ENCODE results near the gene EFCAB8. TPM values are rescaled to one million over a fixed set of nuclear protein-coding genes. Genes with fewer than 3 reads are reported as not detected.

The EFCAB8 gene
- total RNA-seq, 1 experiment from 2014 or later = 0.09 TPM

GRCh38 chr20:32991383-32991782 lies 132.7 kb downstream of the EFCAB8 start:
- H3K9ac ChIP-seq (ENCODE audit: extremely low read depth, insufficient read length, low read length) = no peak overlapping the region
- no CpG with 5 or more reads among the region's 3 CpGs for WGBS (ENCODE audit: extremely low coverage, insufficient read length, low lambda C conversion rate)
- no peak overlapping the region for H2BK15ac ChIP-seq (ENCODE audit: low read depth, low read length)
- H3K4ac ChIP-seq (ENCODE audit: low read depth, low read length) = no peak overlapping the region
- H3K4me1 Mint-ChIP-seq = no peaks in the 10 kb centered on the region
- H3T11ph ChIP-seq (ENCODE audit: low read length) = no peak overlapping the region
- no peaks in the 10 kb centered on the region for H4K20me1 ChIP-seq (ENCODE audit: control insufficient read depth, insufficient read depth, insufficient read length)
- H3K23me2 ChIP-seq (ENCODE audit: insufficient read length, low read depth, low read length, poor library complexity, severe bottlenecking) = no peaks in the 10 kb centered on the region
- no peak overlapping the region for H4K5ac ChIP-seq (ENCODE audit: insufficient read length, low read depth, low read length)
- no peaks in the 10 kb centered on the region for H3K79me1 ChIP-seq (ENCODE audit: insufficient read depth, low read depth, low read length, poor library complexity, severe bottlenecking)
- H3K56ac ChIP-seq (ENCODE audit: insufficient read length, low read depth, low read length) = no peak overlapping the region
- no peaks in the 10 kb centered on the region for H3K9me3 Mint-ChIP-seq
- no peak overlapping the region for H2BK5ac ChIP-seq (ENCODE audit: insufficient read length, low read length)
- no peak overlapping the region for H2AFZ ChIP-seq (ENCODE audit: low read length)
- no peak overlapping the region for H2BK12ac ChIP-seq (ENCODE audit: insufficient read length, low read depth, low read length)
- TF ChIP-seq, protein P1, sequence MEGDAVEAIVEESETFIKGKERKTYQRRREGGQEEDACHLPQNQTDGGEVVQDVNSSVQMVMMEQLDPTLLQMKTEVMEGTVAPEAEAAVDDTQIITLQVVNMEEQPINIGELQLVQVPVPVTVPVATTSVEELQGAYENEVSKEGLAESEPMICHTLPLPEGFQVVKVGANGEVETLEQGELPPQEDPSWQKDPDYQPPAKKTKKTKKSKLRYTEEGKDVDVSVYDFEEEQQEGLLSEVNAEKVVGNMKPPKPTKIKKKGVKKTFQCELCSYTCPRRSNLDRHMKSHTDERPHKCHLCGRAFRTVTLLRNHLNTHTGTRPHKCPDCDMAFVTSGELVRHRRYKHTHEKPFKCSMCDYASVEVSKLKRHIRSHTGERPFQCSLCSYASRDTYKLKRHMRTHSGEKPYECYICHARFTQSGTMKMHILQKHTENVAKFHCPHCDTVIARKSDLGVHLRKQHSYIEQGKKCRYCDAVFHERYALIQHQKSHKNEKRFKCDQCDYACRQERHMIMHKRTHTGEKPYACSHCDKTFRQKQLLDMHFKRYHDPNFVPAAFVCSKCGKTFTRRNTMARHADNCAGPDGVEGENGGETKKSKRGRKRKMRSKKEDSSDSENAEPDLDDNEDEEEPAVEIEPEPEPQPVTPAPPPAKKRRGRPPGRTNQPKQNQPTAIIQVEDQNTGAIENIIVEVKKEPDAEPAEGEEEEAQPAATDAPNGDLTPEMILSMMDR (conservative IDR thresholded peaks at IDR 0.05) = no peak
- H2BK120ac ChIP-seq (ENCODE audit: low read depth, low read length, poor library complexity, severe bottlenecking) = no peak overlapping the region
- peaks cover 2% of the 10 kb centered on the region for H3K27me3 Mint-ChIP-seq (ENCODE audit: low read depth)
- no peak overlapping the region for H3K4me3 Mint-ChIP-seq
- DNase-seq = no peak
- H3K9me3 ChIP-seq (ENCODE audit: control insufficient read depth, low read depth, low read length) = no peaks in the 10 kb centered on the region
- H3K36me3 Mint-ChIP-seq (ENCODE audit: insufficient read depth in 1 of 3, low read depth in 3 of 3) = no peaks in the 10 kb centered on the region
- H3K23ac ChIP-seq (ENCODE audit: insufficient read length, low read depth, low read length) = no peak overlapping the region
- H2AK5ac ChIP-seq (ENCODE audit: insufficient read length, low read length) = no peak overlapping the region
- no peaks in the 10 kb centered on the region for H3K27me3 ChIP-seq (ENCODE audit: insufficient read depth, low read length)
- no peak overlapping the region for H2BK20ac ChIP-seq (ENCODE audit: low read depth, low read length, poor library complexity, severe bottlenecking)
- no peak overlapping the region for H4K91ac ChIP-seq (ENCODE audit: insufficient read length, low read depth, low read length)
- H3K14ac ChIP-seq (ENCODE audit: insufficient read depth, low read length) = no peak overlapping the region
- H4K8ac ChIP-seq (replicated peaks; ENCODE audit: insufficient read length, low read depth, low read length) = no peak overlapping the region
- H3K4me2 ChIP-seq (ENCODE audit: insufficient read depth, insufficient read length, low read length) = no peak overlapping the region
- H3K27ac Mint-ChIP-seq = no peak overlapping the region
- H3K4me1 ChIP-seq (ENCODE audit: insufficient read depth, low read length) = no peaks in the 10 kb centered on the region
- H3K18ac ChIP-seq (ENCODE audit: insufficient read length, low read depth, low read length) = no peak overlapping the region
- no peaks in the 10 kb centered on the region for H3K79me2 ChIP-seq (ENCODE audit: insufficient read depth, low read length)
- H3K27ac ChIP-seq (ENCODE audit: insufficient read length, low read depth, low read length) = no peak overlapping the region

All from H9 (cell line).